Liver (tissue), 9 donors: ENCODE results near the gene DPYD. TPM values are rescaled to one million over a fixed set of nuclear protein-coding genes. Genes with fewer than 3 reads are reported as not detected.
A peak's percentile ranks its signal among the peaks of the same experiment; 100 is the strongest.

ENCODE experiments used
- DNase-seq: peaks from one replicate; pipeline ENCODE4 v3.0.0-alpha.2; 2017; ENCODE audit warnings: low spot score
- H3K27ac ChIP-seq, 2 donors: one replicate each; pipeline ENCODE4 v1.7.0; 2013; ENCODE audit warnings: inconsistent platforms in 2 of 2, low read length in 2 of 2, control low read depth in 1 of 2, low read depth in 1 of 2, mild to moderate bottlenecking in 1 of 2
- H3K27me3 ChIP-seq, 4 donors: one replicate each; pipeline versions ENCODE4 v1.6.1 to v1.7.0; 2013; ENCODE audit warnings: low read length in 3 of 4, inconsistent platforms in 1 of 4, mild to moderate bottlenecking in 1 of 4, moderate library complexity in 1 of 4; ENCODE audit not compliant: control insufficient read depth in 4 of 4, insufficient read depth in 4 of 4
- H3K36me3 ChIP-seq, 4 donors: one replicate each; pipeline versions ENCODE4 v1.6.1 to v1.7.0; 2013; ENCODE audit warnings: low read length in 3 of 4, mild to moderate bottlenecking in 3 of 4, low read depth in 1 of 4, moderate library complexity in 1 of 4; ENCODE audit not compliant: control insufficient read depth in 4 of 4, insufficient read depth in 3 of 4
- H3K4me1 ChIP-seq, 4 donors: one replicate each; pipeline versions ENCODE4 v1.6.1 to v1.7.0; 2013; ENCODE audit warnings: low read length in 3 of 4, mild to moderate bottlenecking in 3 of 4, moderate library complexity in 1 of 4; ENCODE audit not compliant: control insufficient read depth in 4 of 4, insufficient read depth in 4 of 4
- H3K4me3 ChIP-seq, 3 donors: one replicate each; pipeline versions ENCODE4 v1.6.1 to v1.7.0; 2013; ENCODE audit warnings: low read length in 3 of 3, control low read depth in 1 of 3, low read depth in 1 of 3, mild to moderate bottlenecking in 1 of 3
- H3K9ac ChIP-seq, 2 donors: one replicate each; pipeline ENCODE4 v1.7.0; 2013; ENCODE audit warnings: low read length in 2 of 2, mild to moderate bottlenecking in 2 of 2, moderate library complexity in 2 of 2, control low read depth in 1 of 2, low read depth in 1 of 2
- H3K9me3 ChIP-seq, 4 donors: one replicate each; pipeline versions ENCODE4 v1.6.1 to v1.7.0; 2013; ENCODE audit warnings: low read length in 3 of 4; ENCODE audit not compliant: control insufficient read depth in 4 of 4
- EGR1 ChIP-seq, 2 donors: IDR thresholded peaks; 2 replicates each; pipeline ENCODE4 v1.6.1; 2016 to 2018; ENCODE audit warnings: antibody characterized with exemption in 2 of 2, low read depth in 2 of 2
- FOXA1 ChIP-seq: IDR thresholded peaks from 2 replicates; pipeline ENCODE4 v1.6.1; 2016; ENCODE audit warnings: antibody characterized with exemption
- FOXA2 ChIP-seq: IDR thresholded peaks from 2 replicates; pipeline ENCODE4 v1.6.1; 2016; ENCODE audit warnings: antibody characterized with exemption
- GABPA ChIP-seq, 2 donors: IDR thresholded peaks in 1 of 2; conservative IDR thresholded peaks in 1 of 2; 2 replicates each; pipeline ENCODE4 v1.6.1; 2016; ENCODE audit warnings: antibody characterized with exemption in 2 of 2, mild to moderate bottlenecking in 1 of 2, moderate library complexity in 1 of 2
- JUND ChIP-seq, 2 donors: IDR thresholded peaks; 2 replicates each; pipeline ENCODE4 v1.6.1; 2016; ENCODE audit warnings: antibody characterized with exemption in 2 of 2
- NR2F2 ChIP-seq: IDR thresholded peaks from 2 replicates; pipeline ENCODE4 v1.6.1; 2016; ENCODE audit warnings: antibody characterized with exemption
- RXRA ChIP-seq, 2 donors: IDR thresholded peaks; 2 replicates each; pipeline ENCODE4 v1.6.1; 2017 to 2018; ENCODE audit warnings: antibody characterized with exemption in 2 of 2, mild to moderate bottlenecking in 1 of 2
- TAF1 ChIP-seq: conservative IDR thresholded peaks from 2 replicates; pipeline ENCODE4 v1.6.1; 2016; ENCODE audit warnings: antibody characterized with exemption, mild to moderate bottlenecking
- WGBS: extraction: QIAGEN DNeasy Blood & Tissue Kit; methylation state at CpG from one replicate; pipeline ENCODE4 v1.1.7; 2013; 5-methylcytosine and 5-hydroxymethylcytosine counted together
- polyA plus RNA-seq, 2 donors: library from polyadenylated mRNA; stranded (reverse) in 1 of 2; unstranded in 1 of 2; fragments of 200-250 nt in 1 of 2; fragments of >200 nt in 1 of 2; fragmentation: Nextera tagmentation in 1 of 2; extraction: Ambion mirVana in 1 of 2; gene quantifications; one replicate each; pipeline versions ENCODE4 v1.2.1 to v1.2.3, GENCODE V29; 2013 to 2015
- total RNA-seq, 2 donors: library from RNA; depleted of rRNA; stranded (reverse); fragments of >200 nt; gene quantifications; one replicate each; pipeline ENCODE4 v1.2.3, GENCODE V29; 2014
- TF ChIP-seq, protein P1 (sequence below): fragments of 150-350 bp; IDR thresholded peaks from 2 replicates; pipeline ENCODE4 v1.5.1; 2017; ENCODE audit warnings: improper control_type of control experiment, low read depth, low read length; ENCODE audit not compliant: missing input control
- TF ChIP-seq, protein P2 (sequence below): IDR thresholded peaks from 2 replicates; pipeline ENCODE4 v1.6.1; 2016; ENCODE audit warnings: antibody characterized with exemption
- TF ChIP-seq, protein P3 (sequence below): IDR thresholded peaks from 2 replicates; pipeline ENCODE4 v1.6.1; 2016; ENCODE audit warnings: antibody characterized with exemption
- TF ChIP-seq, protein P4 (sequence below): IDR thresholded peaks from 2 replicates; pipeline ENCODE4 v1.6.1; 2016; ENCODE audit warnings: antibody characterized with exemption, mild to moderate bottlenecking
- TF ChIP-seq, protein P5 (sequence below): IDR thresholded peaks from 2 replicates; pipeline ENCODE4 v1.6.1; 2016; ENCODE audit warnings: antibody characterized with exemption
- donor health status: healthy.
- donor health status: healthy.
- donor health status: healthy.
- donor health status: healthy.
- donor health status: healthy.

DPYD gene
- total and polyA plus RNA-seq, 4 donors = 16.2 to 142 (median 47.0) TPM

DNA sequence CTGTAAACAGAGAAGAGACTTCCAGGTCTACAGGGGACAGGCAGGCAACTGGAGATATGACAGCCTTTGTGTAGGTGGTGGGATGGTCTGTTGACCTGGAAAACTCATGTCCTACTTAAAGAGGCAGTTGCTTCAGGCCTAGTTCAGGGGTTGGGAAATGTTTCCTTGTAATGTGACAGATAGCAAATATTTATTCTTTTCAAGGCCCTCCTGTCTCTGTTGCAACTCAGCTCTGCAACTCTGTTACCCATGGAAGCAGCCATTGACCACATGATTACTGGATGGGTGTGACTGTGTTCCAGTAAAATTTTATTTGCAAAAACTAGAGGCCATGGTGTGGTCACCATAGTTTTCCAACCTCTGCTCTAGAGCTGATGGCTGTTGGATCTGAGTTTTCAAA, 857.3 kb downstream of the DPYD start (continued):
- TF ChIP-seq, protein P1, sequence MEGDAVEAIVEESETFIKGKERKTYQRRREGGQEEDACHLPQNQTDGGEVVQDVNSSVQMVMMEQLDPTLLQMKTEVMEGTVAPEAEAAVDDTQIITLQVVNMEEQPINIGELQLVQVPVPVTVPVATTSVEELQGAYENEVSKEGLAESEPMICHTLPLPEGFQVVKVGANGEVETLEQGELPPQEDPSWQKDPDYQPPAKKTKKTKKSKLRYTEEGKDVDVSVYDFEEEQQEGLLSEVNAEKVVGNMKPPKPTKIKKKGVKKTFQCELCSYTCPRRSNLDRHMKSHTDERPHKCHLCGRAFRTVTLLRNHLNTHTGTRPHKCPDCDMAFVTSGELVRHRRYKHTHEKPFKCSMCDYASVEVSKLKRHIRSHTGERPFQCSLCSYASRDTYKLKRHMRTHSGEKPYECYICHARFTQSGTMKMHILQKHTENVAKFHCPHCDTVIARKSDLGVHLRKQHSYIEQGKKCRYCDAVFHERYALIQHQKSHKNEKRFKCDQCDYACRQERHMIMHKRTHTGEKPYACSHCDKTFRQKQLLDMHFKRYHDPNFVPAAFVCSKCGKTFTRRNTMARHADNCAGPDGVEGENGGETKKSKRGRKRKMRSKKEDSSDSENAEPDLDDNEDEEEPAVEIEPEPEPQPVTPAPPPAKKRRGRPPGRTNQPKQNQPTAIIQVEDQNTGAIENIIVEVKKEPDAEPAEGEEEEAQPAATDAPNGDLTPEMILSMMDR = no peak

DNA sequence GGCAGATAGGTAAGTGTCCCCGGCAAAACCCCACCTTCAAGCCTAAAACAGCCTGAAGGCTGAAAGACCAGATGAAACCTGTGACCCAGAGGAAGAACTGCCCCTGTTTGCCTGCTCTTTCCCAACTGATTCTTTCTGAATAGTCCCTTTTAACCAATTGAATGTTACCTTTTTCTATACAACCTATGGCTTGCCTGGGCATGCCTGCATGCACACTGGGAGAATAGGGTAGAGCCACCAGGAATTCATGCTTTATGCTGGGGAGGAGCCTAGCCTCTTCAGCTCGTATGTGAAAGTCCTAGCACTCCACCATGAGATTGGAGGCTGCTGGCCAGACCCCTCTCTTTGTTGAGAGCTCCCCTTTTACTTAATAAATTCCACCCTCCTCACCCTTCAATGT, 859.2 kb downstream of the DPYD start:
- Histone ChIP-seq H3K4me1 (peaks cover 0 to 3% (median 0%) of the 10 kb centered on the region in 4 donors), H3K27ac (no peak overlapping the region), H3K27me3 (no peaks in the 10 kb centered on the region), H3K9ac (no peak overlapping the region), H3K4me3 (peak overlapping the region in 1 of 3 donors; percentile 53), H3K36me3 (peaks cover 0 to 3% (median 0%) of the 10 kb centered on the region in 4 donors), H3K9me3 (peaks cover 9 to 34% (median 14%) of the 10 kb centered on the region in 4 donors)
- TF ChIP-seq, protein P2, sequence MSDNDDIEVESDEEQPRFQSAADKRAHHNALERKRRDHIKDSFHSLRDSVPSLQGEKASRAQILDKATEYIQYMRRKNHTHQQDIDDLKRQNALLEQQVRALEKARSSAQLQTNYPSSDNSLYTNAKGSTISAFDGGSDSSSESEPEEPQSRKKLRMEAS = no peak
- no peak for TF ChIP-seq NR2F2
- TF ChIP-seq, protein P3, sequence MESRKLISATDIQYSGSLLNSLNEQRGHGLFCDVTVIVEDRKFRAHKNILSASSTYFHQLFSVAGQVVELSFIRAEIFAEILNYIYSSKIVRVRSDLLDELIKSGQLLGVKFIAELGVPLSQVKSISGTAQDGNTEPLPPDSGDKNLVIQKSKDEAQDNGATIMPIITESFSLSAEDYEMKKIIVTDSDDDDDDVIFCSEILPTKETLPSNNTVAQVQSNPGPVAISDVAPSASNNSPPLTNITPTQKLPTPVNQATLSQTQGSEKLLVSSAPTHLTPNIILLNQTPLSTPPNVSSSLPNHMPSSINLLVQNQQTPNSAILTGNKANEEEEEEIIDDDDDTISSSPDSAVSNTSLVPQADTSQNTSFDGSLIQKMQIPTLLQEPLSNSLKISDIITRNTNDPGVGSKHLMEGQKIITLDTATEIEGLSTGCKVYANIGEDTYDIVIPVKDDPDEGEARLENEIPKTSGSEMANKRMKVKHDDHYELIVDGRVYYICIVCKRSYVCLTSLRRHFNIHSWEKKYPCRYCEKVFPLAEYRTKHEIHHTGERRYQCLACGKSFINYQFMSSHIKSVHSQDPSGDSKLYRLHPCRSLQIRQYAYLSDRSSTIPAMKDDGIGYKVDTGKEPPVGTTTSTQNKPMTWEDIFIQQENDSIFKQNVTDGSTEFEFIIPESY = no peak
- TF ChIP-seq JUND (IDR thresholded peaks at IDR 0.05) = no peak
- TF ChIP-seq, protein P4, sequence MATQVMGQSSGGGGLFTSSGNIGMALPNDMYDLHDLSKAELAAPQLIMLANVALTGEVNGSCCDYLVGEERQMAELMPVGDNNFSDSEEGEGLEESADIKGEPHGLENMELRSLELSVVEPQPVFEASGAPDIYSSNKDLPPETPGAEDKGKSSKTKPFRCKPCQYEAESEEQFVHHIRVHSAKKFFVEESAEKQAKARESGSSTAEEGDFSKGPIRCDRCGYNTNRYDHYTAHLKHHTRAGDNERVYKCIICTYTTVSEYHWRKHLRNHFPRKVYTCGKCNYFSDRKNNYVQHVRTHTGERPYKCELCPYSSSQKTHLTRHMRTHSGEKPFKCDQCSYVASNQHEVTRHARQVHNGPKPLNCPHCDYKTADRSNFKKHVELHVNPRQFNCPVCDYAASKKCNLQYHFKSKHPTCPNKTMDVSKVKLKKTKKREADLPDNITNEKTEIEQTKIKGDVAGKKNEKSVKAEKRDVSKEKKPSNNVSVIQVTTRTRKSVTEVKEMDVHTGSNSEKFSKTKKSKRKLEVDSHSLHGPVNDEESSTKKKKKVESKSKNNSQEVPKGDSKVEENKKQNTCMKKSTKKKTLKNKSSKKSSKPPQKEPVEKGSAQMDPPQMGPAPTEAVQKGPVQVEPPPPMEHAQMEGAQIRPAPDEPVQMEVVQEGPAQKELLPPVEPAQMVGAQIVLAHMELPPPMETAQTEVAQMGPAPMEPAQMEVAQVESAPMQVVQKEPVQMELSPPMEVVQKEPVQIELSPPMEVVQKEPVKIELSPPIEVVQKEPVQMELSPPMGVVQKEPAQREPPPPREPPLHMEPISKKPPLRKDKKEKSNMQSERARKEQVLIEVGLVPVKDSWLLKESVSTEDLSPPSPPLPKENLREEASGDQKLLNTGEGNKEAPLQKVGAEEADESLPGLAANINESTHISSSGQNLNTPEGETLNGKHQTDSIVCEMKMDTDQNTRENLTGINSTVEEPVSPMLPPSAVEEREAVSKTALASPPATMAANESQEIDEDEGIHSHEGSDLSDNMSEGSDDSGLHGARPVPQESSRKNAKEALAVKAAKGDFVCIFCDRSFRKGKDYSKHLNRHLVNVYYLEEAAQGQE = no peak
- TF ChIP-seq GABPA (IDR thresholded peaks at IDR 0.05 in 1 of 2, conservative IDR thresholded peaks at IDR 0.05 in 1 of 2) = no peak
- TF ChIP-seq EGR1 (IDR thresholded peaks at IDR 0.05; ENCODE audit: low read depth in 2 of 2) = no peak
- TF ChIP-seq RXRA (IDR thresholded peaks at IDR 0.05) = no peak
- TF ChIP-seq, protein P5, sequence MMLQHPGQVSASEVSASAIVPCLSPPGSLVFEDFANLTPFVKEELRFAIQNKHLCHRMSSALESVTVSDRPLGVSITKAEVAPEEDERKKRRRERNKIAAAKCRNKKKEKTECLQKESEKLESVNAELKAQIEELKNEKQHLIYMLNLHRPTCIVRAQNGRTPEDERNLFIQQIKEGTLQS = no peak
- no peak for TF ChIP-seq FOXA1
- TF ChIP-seq FOXA2 = no peak
- TF ChIP-seq TAF1 = no peak
- no peak for DNase-seq
- 86% methylated on average over 2 of the region's 2 CpGs for WGBS

DNA sequence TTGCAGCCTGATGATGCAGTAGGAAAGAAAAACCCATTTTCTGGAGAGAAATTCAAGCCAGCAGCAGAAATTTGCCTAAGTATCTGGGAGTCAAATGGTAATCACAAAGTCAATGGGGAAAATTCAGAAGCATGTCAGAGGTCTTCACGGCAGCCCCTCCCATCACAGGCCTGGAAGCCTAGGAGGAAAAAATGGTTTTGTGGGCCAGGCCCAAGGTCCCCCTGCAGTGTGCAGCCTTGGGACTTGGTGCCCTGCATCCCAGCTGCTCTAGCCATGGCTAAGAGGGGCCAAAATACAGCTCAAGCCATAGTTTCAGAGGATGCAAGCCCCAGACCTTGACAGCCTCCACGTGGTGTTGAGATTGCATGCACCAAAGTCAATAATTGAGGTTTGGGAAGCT, 864.4 kb downstream of the DPYD start:
- Histone ChIP-seq H3K4me3 (no peak overlapping the region), H3K27ac (no peak overlapping the region), H3K9ac (no peak overlapping the region), H3K36me3 (no peaks in the 10 kb centered on the region), H3K9me3 (peaks cover 4 to 19% (median 5%) of the 10 kb centered on the region in 4 donors), H3K4me1 (no peaks in the 10 kb centered on the region), H3K27me3 (no peaks in the 10 kb centered on the region)
- TF ChIP-seq GABPA (IDR thresholded peaks at IDR 0.05 in 1 of 2, conservative IDR thresholded peaks at IDR 0.05 in 1 of 2) = no peak
- DNase-seq = no peak
- 84% methylated on average over 2 of the region's 2 CpGs for WGBS
